ENCODE data around the gene ZNF653. TPM values are rescaled to one million over a fixed set of nuclear protein-coding genes. Genes with fewer than 3 reads are reported as not detected.
A peak's percentile ranks its signal among the peaks of the same experiment; 100 is the strongest.

The ZNF653 gene
- total RNA-seq, 5 donors from 2014 or later (not counting 1 experiment from before 2014, with no cell fraction given): 12.7 to 24.8 (median 22.2) TPM

DNA sequence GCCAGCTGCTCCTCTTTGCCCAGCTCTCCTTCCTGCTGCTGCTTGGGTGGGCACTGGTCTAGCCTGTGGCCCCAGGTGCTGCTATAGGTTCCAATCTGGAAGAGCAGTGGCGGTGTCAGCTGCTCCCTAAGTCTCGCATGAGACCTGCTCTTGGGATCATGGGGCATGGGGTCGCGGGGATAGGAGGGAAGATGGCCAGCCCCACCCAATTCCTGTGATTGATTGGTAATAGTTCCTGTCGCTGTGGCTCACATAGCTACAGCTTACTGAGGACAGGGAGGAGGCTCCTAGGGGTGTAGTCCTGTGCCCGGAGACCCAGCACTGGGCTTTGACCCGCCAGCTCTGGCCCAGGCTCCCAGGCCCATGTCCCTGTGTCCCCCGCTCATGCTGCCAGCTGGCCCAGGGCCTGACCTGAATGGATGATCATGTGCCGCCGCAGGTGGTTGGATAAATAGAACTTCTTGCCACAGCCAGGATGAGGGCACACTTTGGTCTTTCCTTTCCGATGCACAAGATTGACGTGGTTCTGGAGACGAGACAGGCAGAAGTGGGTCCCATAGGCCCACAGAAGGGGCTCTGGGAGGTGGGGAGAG lies 20.3 kb downstream of the ZNF653 start:
- H3K36me3 ChIP-seq (ENCODE audit: control insufficient read depth in 2 of 2, extremely low read depth in 1 of 2, insufficient read depth in 1 of 2, low read length in 1 of 2): peaks cover 9% of the 10 kb centered on the region in 2 donors

DNA sequence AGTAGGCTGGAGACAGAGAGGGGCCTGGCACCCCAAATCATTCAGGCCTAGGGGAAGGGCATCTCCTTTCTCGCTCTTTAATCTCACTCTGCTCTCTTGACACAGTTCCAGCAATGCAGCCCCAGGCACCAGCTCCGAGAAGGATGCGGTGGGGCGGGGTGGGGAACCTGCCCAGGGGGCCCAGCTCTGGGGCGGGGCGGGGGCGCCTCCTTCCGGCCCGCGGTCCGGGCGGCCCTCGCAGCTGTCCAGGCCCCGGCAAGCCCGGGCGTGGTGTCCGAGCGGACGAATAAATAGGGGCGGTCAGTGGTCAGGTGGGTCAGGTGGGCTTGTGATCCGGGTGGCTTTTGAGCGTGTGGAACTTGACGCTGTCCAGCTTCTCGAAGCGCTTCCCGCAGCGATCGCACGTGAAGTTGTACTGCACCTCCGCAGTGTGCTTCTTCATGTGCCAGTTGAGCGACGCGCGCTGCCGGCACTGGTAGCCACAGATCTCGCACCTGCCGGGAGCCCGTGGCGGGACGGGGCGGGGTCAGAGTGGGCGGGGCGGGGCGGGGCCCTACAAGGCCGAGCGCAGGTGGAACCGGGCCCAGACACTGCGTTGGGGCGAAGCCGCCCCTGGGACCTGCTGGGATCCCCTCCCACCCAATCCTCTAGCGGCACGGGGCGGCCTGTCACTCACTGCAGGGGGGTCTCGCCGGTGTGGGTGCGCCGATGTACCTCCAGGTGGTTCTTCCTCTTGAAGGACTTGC lies 22.1 kb downstream of the ZNF653 start:
- Histone ChIP-seq H3K27ac (ENCODE audit: low read length) (no peak overlapping the region), H3K36me3 (ENCODE audit: control insufficient read depth in 2 of 2, extremely low read depth in 1 of 2, insufficient read depth in 1 of 2, low read length in 1 of 2) (peaks cover 4 to 9% of the 10 kb centered on the region in 2 donors), H3K4me1 (ENCODE audit: control insufficient read depth in 1 of 2, extremely low read depth in 1 of 2, insufficient read depth in 2 of 2, low read length in 2 of 2) (peaks cover 6 to 33% of the 10 kb centered on the region in 2 experiments), H3K4me3 (ENCODE audit: control insufficient read depth in 1 of 2, extremely low read depth in 1 of 2, low read length in 1 of 2) (no peak overlapping the region), H3K9me3 (no peaks in the 10 kb centered on the region), H3K27me3 (replicated peaks in 1 of 2; ENCODE audit: control insufficient read depth in 2 of 2, extremely low read depth in 1 of 2, insufficient read depth in 2 of 2, low read length in 1 of 2) (peaks cover 3 to 43% of the 10 kb centered on the region in 2 experiments)
- CTCF ChIA-PET: interaction anchor here in 1 of 2 donors (0.6 to 2.1 kb wide), 3 partner anchors 15 to 190 kb away, joined by 4 to 26 read pairs (median 5); no protein-coding TSS in a partner anchor
- ATAC-seq (replicated peaks in 1 of 4) (no peak), DNase-seq (no peak)
- no peak overlapping the region for H3K27ac Mint-ChIP-seq
- peaks cover 19 to 30% (median 29%) of the 10 kb centered on the region in 3 donors for H3K4me1 Mint-ChIP-seq
- peaks cover 17 to 28% of the 10 kb centered on the region in 2 donors for H3K27me3 Mint-ChIP-seq
- H3K9me3 Mint-ChIP-seq: no peaks in the 10 kb centered on the region
- H3K36me3 Mint-ChIP-seq: peaks cover 10% of the 10 kb centered on the region
- POLR2A ChIA-PET: no interaction called here
- H3K4me3 Mint-ChIP-seq: peak overlapping the region in 1 of 3 donors; percentile 71
- WGBS (ENCODE audit: insufficient coverage): 93% methylated on average over 51 of the region's 57 CpGs

More for the DNA sequence above, 20.3 kb downstream of the ZNF653 start:
- Mint-ChIP-seq H3K9me3 (no peaks in the 10 kb centered on the region), H3K4me1 (peaks cover 15 to 24% (median 22%) of the 10 kb centered on the region in 3 donors), H3K27me3 (peaks cover 10 to 21% of the 10 kb centered on the region in 2 donors), H3K36me3 (peaks cover 15% of the 10 kb centered on the region), H3K4me3 (no peak overlapping the region), H3K27ac (no peak overlapping the region)
- H3K27ac ChIP-seq (ENCODE audit: low read length): no peak overlapping the region
- DNase-seq (no peak), ATAC-seq (replicated peaks in 1 of 4) (no peak)
- H3K9me3 ChIP-seq: no peaks in the 10 kb centered on the region
- ChIA-PET CTCF (interaction anchor here (0.5 to 0.6 kb wide), 2 partner anchors 25 to 192 kb away, joined by 4 to 5 read pairs; no protein-coding TSS in a partner anchor), POLR2A (interaction anchor here in 1 of 2 donors (0.6 kb wide), 1 partner anchor 62 kb away, joined by 3 read pairs; no protein-coding TSS in a partner anchor)
- H3K4me1 ChIP-seq (ENCODE audit: control insufficient read depth in 1 of 2, extremely low read depth in 1 of 2, insufficient read depth in 2 of 2, low read length in 2 of 2): peaks cover 4 to 26% of the 10 kb centered on the region in 2 experiments
- H3K27me3 ChIP-seq (replicated peaks in 1 of 2; ENCODE audit: control insufficient read depth in 2 of 2, extremely low read depth in 1 of 2, insufficient read depth in 2 of 2, low read length in 1 of 2): peaks cover 3 to 29% of the 10 kb centered on the region in 2 experiments
- H3K4me3 ChIP-seq (ENCODE audit: control insufficient read depth in 1 of 2, extremely low read depth in 1 of 2, low read length in 1 of 2): no peak overlapping the region
- WGBS (ENCODE audit: insufficient coverage): 93% methylated on average over 11 of the region's 13 CpGs

DNA sequence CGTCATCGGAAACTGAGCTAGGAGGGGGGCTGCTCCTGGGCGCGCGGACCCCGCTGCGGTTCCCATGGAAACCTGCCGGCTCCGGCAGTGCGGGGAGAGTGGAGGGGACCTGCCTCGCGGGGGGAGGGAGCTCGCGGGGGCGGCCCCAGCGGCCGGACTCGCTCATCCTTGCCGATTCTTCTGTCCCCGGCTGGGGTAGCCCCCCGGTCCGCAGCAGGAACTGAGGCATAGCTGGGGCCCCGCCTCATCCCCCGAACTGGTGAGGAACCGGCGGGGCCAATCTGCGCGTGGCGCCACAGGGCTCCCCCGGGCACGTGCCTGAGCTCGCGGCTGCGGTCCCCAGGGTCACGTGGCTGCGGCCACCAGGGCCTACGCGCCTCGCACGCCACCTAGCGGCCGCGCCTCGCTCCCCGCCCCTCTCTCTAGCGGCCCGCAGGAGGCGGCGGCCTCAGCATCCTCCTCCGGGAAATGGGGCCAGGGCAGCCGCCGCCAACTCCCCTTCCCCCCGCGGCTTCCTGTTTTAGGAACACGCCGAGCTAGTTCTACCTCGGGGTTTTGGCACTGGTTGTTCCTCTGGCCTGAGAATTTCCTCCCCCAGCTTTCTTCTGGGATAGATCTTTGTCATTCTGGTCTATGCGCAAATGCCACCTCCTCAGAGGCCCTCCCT lies 23.1 kb downstream of the ZNF653 start:
- Mint-ChIP-seq H3K27me3 (peaks cover 20 to 35% of the 10 kb centered on the region in 2 donors), H3K4me3 (peak overlapping the region; percentile 31 to 71 (median 70)), H3K27ac (no peak overlapping the region), H3K36me3 (peaks cover 10% of the 10 kb centered on the region), H3K9me3 (no peaks in the 10 kb centered on the region), H3K4me1 (peaks cover 19 to 30% (median 29%) of the 10 kb centered on the region in 3 donors)
- peaks cover 5 to 48% of the 10 kb centered on the region in 2 experiments for H3K27me3 ChIP-seq (replicated peaks in 1 of 2; ENCODE audit: control insufficient read depth in 2 of 2, extremely low read depth in 1 of 2, insufficient read depth in 2 of 2, low read length in 1 of 2)
- POLR2A ChIA-PET: interaction anchor here in 1 of 2 donors (0.6 kb wide), 1 partner anchor 65 kb away, joined by 9 read pairs; no protein-coding TSS in a partner anchor
- DNase-seq (peak; percentile 52 to 95 (median 79)), ATAC-seq (replicated peaks in 1 of 4) (peak; percentile 82 to 86 (median 84))
- H3K4me3 ChIP-seq (ENCODE audit: control insufficient read depth in 1 of 2, extremely low read depth in 1 of 2, low read length in 1 of 2): peak overlapping the region; percentile 14 to 49
- no peaks in the 10 kb centered on the region for H3K9me3 ChIP-seq
- WGBS (ENCODE audit: insufficient coverage): under 1% methylated on average over 56 of the region's 58 CpGs
- CTCF ChIA-PET: interaction anchor here (0.5 to 2.1 kb wide), 8 partner anchors 14 to 357 kb away, joined by 3 to 26 read pairs (median 4); partner anchors contain the start of genes ODAD3 (in 1 of the 2) and PRKCSH (in 1 of the 2)
- H3K36me3 ChIP-seq (ENCODE audit: control insufficient read depth in 2 of 2, extremely low read depth in 1 of 2, insufficient read depth in 1 of 2, low read length in 1 of 2): peaks cover 4 to 9% of the 10 kb centered on the region in 2 donors
- H3K4me1 ChIP-seq (ENCODE audit: control insufficient read depth in 1 of 2, extremely low read depth in 1 of 2, insufficient read depth in 2 of 2, low read length in 2 of 2): peaks cover 6 to 33% of the 10 kb centered on the region in 2 experiments
- no peak overlapping the region for H3K27ac ChIP-seq (ENCODE audit: low read length)

DNA sequence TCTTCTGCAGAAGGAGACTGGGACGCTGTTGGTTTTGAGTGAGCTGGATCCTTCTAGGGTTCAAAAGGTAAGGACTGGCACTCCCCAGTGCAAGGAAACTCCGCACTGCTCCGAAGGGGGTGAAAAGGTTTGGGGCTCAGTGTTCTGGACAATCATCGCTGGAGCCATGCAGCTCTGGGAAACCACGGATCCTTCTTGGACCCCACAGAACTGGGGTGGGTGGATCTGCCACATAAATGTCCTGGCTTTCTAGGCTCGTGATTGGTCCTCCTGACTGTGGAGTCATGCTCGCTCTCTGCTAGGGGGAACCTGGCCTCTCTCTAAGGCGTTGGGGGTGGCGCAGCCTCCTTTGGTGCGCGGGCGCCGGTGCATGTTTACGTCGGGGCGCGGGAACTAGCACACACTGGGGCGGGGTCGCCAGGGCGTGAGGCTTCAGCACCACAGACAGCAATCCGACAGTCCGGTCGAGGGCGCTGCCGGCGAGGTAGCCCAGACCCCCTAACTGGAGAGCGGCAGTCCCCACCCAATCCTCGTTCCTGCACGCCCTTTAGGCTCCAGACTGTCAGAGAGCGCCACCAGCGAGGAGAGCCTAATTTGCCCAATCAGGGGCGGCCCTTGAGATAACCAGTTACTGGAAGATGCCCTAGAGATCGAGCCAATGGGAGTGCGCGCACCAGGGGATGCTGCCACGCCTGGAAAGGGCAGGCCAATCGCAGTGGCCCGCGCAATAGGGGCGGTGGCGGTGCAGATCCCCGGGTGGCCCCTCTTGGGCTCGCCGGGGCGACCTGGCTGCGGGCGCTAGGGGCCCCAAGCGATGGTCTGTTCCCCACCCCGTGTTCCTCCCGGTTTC lies 23.9 kb downstream of the ZNF653 start:
- ChIA-PET POLR2A (interaction anchor here in 1 of 2 donors (0.6 kb wide), 1 partner anchor 1621 kb away, joined by 3 read pairs; no protein-coding TSS in a partner anchor), CTCF (interaction anchor here (0.5 to 2.1 kb wide), 6 partner anchors 23 to 188 kb away, joined by 3 to 26 read pairs (median 6); partner anchors contain the start of genes ODAD3 (in 1 of the 2) and PRKCSH (in 1 of the 2))
- Histone ChIP-seq H3K4me3 (ENCODE audit: control insufficient read depth in 1 of 2, extremely low read depth in 1 of 2, low read length in 1 of 2) (peak overlapping the region; percentile 12 to 49), H3K27me3 (replicated peaks in 1 of 2; ENCODE audit: control insufficient read depth in 2 of 2, extremely low read depth in 1 of 2, insufficient read depth in 2 of 2, low read length in 1 of 2) (peaks cover 5 to 48% of the 10 kb centered on the region in 2 experiments), H3K27ac (ENCODE audit: low read length) (no peak overlapping the region), H3K4me1 (ENCODE audit: control insufficient read depth in 1 of 2, extremely low read depth in 1 of 2, insufficient read depth in 2 of 2, low read length in 2 of 2) (peaks cover 6 to 33% of the 10 kb centered on the region in 2 experiments), H3K36me3 (ENCODE audit: control insufficient read depth in 2 of 2, extremely low read depth in 1 of 2, insufficient read depth in 1 of 2, low read length in 1 of 2) (peaks cover 4% of the 10 kb centered on the region in 2 donors), H3K9me3 (no peaks in the 10 kb centered on the region)
- 4% methylated on average over 49 of the region's 50 CpGs for WGBS (ENCODE audit: insufficient coverage)
- DNase-seq (peak; percentile 16 to 69 (median 44)), ATAC-seq (replicated peaks in 1 of 4) (peak; percentile 61 to 74 (median 65))
- Mint-ChIP-seq H3K4me3 (peak overlapping the region; percentile 31 to 71 (median 70)), H3K36me3 (peaks cover 10% of the 10 kb centered on the region), H3K27ac (no peak overlapping the region), H3K9me3 (no peaks in the 10 kb centered on the region), H3K27me3 (peaks cover 20 to 35% of the 10 kb centered on the region in 2 donors), H3K4me1 (peaks cover 19 to 30% (median 29%) of the 10 kb centered on the region in 3 donors)

DNA sequence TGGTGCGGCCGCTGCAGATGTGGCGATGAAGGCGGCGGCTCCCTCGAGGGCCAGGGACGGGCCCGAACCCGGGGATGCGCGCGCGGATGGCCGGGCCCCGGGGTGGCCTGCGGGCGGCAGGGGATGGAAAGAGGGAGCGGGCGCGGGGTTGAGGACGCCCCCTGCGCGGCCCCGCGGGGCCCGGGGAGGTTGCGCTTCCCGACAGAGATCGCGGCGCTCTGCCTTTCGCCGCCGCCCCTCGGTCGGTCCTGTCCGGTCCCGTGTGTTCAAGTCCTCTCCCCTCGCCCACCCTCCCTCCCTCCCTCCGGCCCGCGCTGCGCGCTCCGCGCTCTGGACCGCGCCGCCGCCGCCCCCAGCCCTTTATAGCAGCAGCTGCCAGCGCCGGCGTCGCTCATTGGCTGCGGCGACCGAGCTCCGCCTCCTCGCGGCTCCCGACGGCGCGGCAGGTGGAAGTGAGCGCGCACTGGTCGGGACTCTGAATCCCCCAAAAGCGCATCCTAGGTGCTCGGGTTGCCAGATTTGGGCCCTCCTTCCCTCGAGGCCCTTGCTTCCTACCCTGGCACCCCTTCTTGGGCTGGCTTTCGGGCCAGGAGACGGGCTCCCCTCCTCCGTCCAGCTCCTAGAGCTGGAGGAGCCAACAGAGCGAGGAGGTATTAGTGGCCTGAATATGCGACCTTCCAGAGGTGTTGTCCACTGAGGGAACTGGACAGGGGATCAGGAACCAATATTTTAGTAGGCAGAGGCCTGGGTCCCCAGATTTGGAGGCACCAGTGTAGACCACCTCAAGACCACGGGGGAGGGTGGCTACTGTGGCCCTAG lies 24.7 kb downstream of the ZNF653 start, which contains the start of gene ELAVL3:
TSS of gene ELAVL3 (minus strand) at position 332 of the 819 bp plus-strand sequence. CDS start 438 bp downstream, outside the sequence.
- DNase-seq: peak in 1 of 35 experiments; percentile 28
- Histone ChIP-seq H3K9me3 (no peaks in the 10 kb centered on the region), H3K4me3 (ENCODE audit: control insufficient read depth in 1 of 2, extremely low read depth in 1 of 2, low read length in 1 of 2) (peak within 1 kb of the TSS in 1 of 2 donors; percentile 49), H3K4me1 (ENCODE audit: control insufficient read depth in 1 of 2, extremely low read depth in 1 of 2, insufficient read depth in 2 of 2, low read length in 2 of 2) (peaks cover 6 to 33% of the 10 kb centered on the region in 2 experiments), H3K27me3 (replicated peaks in 1 of 2; ENCODE audit: control insufficient read depth in 2 of 2, extremely low read depth in 1 of 2, insufficient read depth in 2 of 2, low read length in 1 of 2) (peaks cover 5 to 48% of the 10 kb centered on the region in 2 experiments), H3K27ac (ENCODE audit: low read length) (no peak within 1 kb of the TSS), H3K36me3 (ENCODE audit: control insufficient read depth in 2 of 2, extremely low read depth in 1 of 2, insufficient read depth in 1 of 2, low read length in 1 of 2) (peaks cover 0 to 3% of the 10 kb centered on the region in 2 donors)
- no peaks in the 10 kb centered on the region for H3K9me3 Mint-ChIP-seq
- ChIA-PET CTCF (no interaction called here), POLR2A (interaction anchor here in 1 of 2 donors (0.6 kb wide), 1 partner anchor 1620 kb away, joined by 3 read pairs; no protein-coding TSS in a partner anchor)
- WGBS (ENCODE audit: insufficient coverage): 24% methylated on average over 54 of the region's 77 CpGs
- no peak for ATAC-seq (replicated peaks in 1 of 4)
- H3K36me3 Mint-ChIP-seq: peaks cover 10% of the 10 kb centered on the region
- peaks cover 20 to 37% of the 10 kb centered on the region in 2 donors for H3K27me3 Mint-ChIP-seq
- peaks cover 19 to 30% (median 29%) of the 10 kb centered on the region in 3 donors for H3K4me1 Mint-ChIP-seq
- no peak within 1 kb of the TSS for H3K27ac Mint-ChIP-seq
- peak within 1 kb of the TSS in 2 of 3 donors; percentile 70 to 71 for H3K4me3 Mint-ChIP-seq
